CD4-positive, alpha-beta T cell (primary cell): ENCODE data around the gene RUVBL2. TPM values are rescaled to one million over a fixed set of nuclear protein-coding genes. Genes with fewer than 3 reads are reported as not detected.

Experiments used
- ATAC-seq: fragments of 200-7000 bp; cut with Tn5 transposase; one replicate; pipeline ENCODE4 v1.10.0; 2022; ENCODE audit warnings: mild to moderate bottlenecking; ENCODE audit not compliant: poor library complexity
- CTCF ChIA-PET: fragments of 350-600 bp; sonication (Branson Sonifier 250); formaldehyde crosslinking; loops from one replicate; lab custom pipeline; 2021; ENCODE audit warnings: antibody characterized with exemption, inconsistent platforms; lab: Charles Lee
- POLR2A ChIA-PET: fragments of 350-600 bp; sonication (Branson Sonifier 250); formaldehyde crosslinking; loops from one replicate; lab custom pipeline; 2021; ENCODE audit warnings: antibody characterized with exemption, inconsistent platforms; lab: Charles Lee
- DNase-seq, 14 experiments: peaks; one replicate each; pipeline ENCODE4 v3.0.0-alpha.2; 2013 to 2020; ENCODE audit warnings: mixed read lengths in 2 of 14
- H3K27ac ChIP-seq, 2 donors: one replicate each; pipeline versions ENCODE4 v1.5.1 to v1.7.0; 2013; ENCODE audit warnings: low read length in 2 of 2, low read depth in 1 of 2, mild to moderate bottlenecking in 1 of 2
- H3K27me3 ChIP-seq, 2 experiments: 1 replicate in 1 of 2; 2 replicates in 1 of 2; pipeline versions ENCODE4 v1.6.1 to v1.7.0; 2013; ENCODE audit warnings: low read length in 2 of 2, control low read depth in 1 of 2, mild to moderate bottlenecking in 1 of 2, moderate library complexity in 1 of 2; ENCODE audit not compliant: insufficient read depth in 2 of 2, control insufficient read depth in 1 of 2
- H3K36me3 ChIP-seq: one replicate; pipeline ENCODE4 v1.6.1; 2013; ENCODE audit warnings: low read length, control low read depth; ENCODE audit not compliant: insufficient read depth
- H3K4me1 ChIP-seq: one replicate; pipeline ENCODE4 v1.6.1; 2013; ENCODE audit warnings: low read length, control low read depth; ENCODE audit not compliant: insufficient read depth
- H3K4me3 ChIP-seq: one replicate; pipeline ENCODE4 v1.5.1; 2013; ENCODE audit warnings: mild to moderate bottlenecking, low read length, moderate library complexity
- H3K9me3 ChIP-seq, 2 experiments: 1 replicate in 1 of 2; 2 replicates in 1 of 2; pipeline versions ENCODE4 v1.6.1 to v1.7.0; 2013; ENCODE audit warnings: low read length in 2 of 2, mild to moderate bottlenecking in 2 of 2, control low read depth in 1 of 2, moderate library complexity in 1 of 2; ENCODE audit not compliant: control insufficient read depth in 1 of 2, insufficient read depth in 1 of 2
- H3K27ac Mint-ChIP-seq: one replicate; pipeline ENCODE4 v1.8.0; 2020; ENCODE audit warnings: mixed read lengths
- H3K27me3 Mint-ChIP-seq: one replicate; pipeline ENCODE4 v1.8.0; 2021; ENCODE audit warnings: mixed read lengths
- H3K36me3 Mint-ChIP-seq: one replicate; pipeline ENCODE4 v1.8.0; 2021; ENCODE audit warnings: low read depth, mixed read lengths
- H3K4me1 Mint-ChIP-seq: one replicate; pipeline ENCODE4 v1.8.0; 2021; ENCODE audit warnings: low read depth, mixed read lengths
- H3K4me3 Mint-ChIP-seq: one replicate; pipeline ENCODE4 v1.8.0; 2020; ENCODE audit warnings: mild to moderate bottlenecking, mixed read lengths
- H3K9me3 Mint-ChIP-seq: one replicate; pipeline ENCODE4 v1.8.0; 2020; ENCODE audit warnings: mixed read lengths
- CTCF ChIP-seq: fragments of 200-600 bp; IDR thresholded peaks from one replicate; pipeline ENCODE4 v1.8.0; 2022; ENCODE audit warnings: antibody characterized with exemption, mild to moderate bottlenecking
- intact Hi-C, 2 experiments: fragments of 100-400 bp; cut with DNase I in 1 of 2; cut with micrococcal nuclease in 1 of 2; formaldehyde crosslinking; loops; one replicate each; pipeline versions ENCODE4 v1.15.1 to v1.9.0; 2023 to 2025; cut with DNase I, micrococcal nuclease
- total RNA-seq, 174 experiments: library from RNA in 2 of 174; stranded (reverse) in 2 of 174; gene quantifications; one replicate each; pipeline ENCODE4 v1.2.3 and lab custom pipeline; 2021 to 2026

Gene RUVBL2
- total RNA-seq, 2 experiments from 2014 or later = 10.7 to 12.3 TPM

GRCh38 chr19:48975947-48976847, 17.5 kb upstream of the RUVBL2 start:
- CTCF ChIA-PET = interaction anchor here (1.1 to 1.8 kb wide), 2 partner anchors 17 to 134 kb away, joined by 3 to 7 read pairs; partner anchors contain the start of genes GYS1 and RUVBL2
- POLR2A ChIA-PET = interaction anchor here (1.0 to 3.1 kb wide), 4 partner anchors 9 to 17 kb away, joined by 4 to 12 read pairs (median 4); partner anchors contain the start of genes FTL, GYS1 and RUVBL2
- ATAC-seq (peak; percentile 88), DNase-seq (peak in 7 of 14 experiments; percentile 23 to 67 (median 41))
- Mint-ChIP-seq H3K9me3 (no peaks in the 10 kb centered on the region), H3K36me3 (peaks cover 51% of the 10 kb centered on the region), H3K27me3 (no peaks in the 10 kb centered on the region), H3K4me1 (peaks cover under 1% of the 10 kb centered on the region), H3K4me3 (no peak overlapping the region), H3K27ac (no peak overlapping the region)
- Histone ChIP-seq H3K27ac (no peak overlapping the region), H3K4me3 (no peak overlapping the region), H3K4me1 (no peaks in the 10 kb centered on the region), H3K36me3 (peaks cover 32% of the 10 kb centered on the region), H3K9me3 (no peaks in the 10 kb centered on the region), H3K27me3 (no peaks in the 10 kb centered on the region)
- intact Hi-C loops = no loop called here
- TF ChIP-seq CTCF = no peak

- ATAC-seq (no peak), DNase-seq (no peak)
- no peaks in the 10 kb centered on the region for H3K4me1 ChIP-seq
- no peak for TF ChIP-seq CTCF
- Mint-ChIP-seq H3K27me3 (no peaks in the 10 kb centered on the region), H3K36me3 (peaks cover 56% of the 10 kb centered on the region), H3K4me3 (no peak overlapping the region), H3K9me3 (no peaks in the 10 kb centered on the region), H3K27ac (no peak overlapping the region), H3K4me1 (no peaks in the 10 kb centered on the region)
- no peak overlapping the region for H3K27ac ChIP-seq
- H3K4me3 ChIP-seq = no peak overlapping the region
- no peaks in the 10 kb centered on the region for H3K9me3 ChIP-seq
- intact Hi-C loops = no loop called here
- POLR2A ChIA-PET = interaction anchor here (1.2 to 3.1 kb wide), 3 partner anchors 9 to 16 kb away, joined by 4 to 12 read pairs (median 5); partner anchors contain the start of genes FTL, GYS1 and RUVBL2
- CTCF ChIA-PET = interaction anchor here (1.1 kb wide), 1 partner anchor 134 kb away, joined by 3 read pairs; no protein-coding TSS in a partner anchor
- H3K36me3 ChIP-seq = peaks cover 34% of the 10 kb centered on the region
- H3K27me3 ChIP-seq = no peaks in the 10 kb centered on the region
Observed at GRCh38 chr19:48977061-48977460, 16.6 kb upstream of the RUVBL2 start.

- POLR2A ChIA-PET = no interaction called here
- Histone ChIP-seq H3K9me3 (no peaks in the 10 kb centered on the region), H3K27me3 (no peaks in the 10 kb centered on the region), H3K36me3 (peaks cover 38% of the 10 kb centered on the region), H3K4me1 (no peaks in the 10 kb centered on the region), H3K27ac (no peak overlapping the region), H3K4me3 (no peak overlapping the region)
- DNase-seq (no peak), ATAC-seq (no peak)
- Mint-ChIP-seq H3K36me3 (peaks cover 55% of the 10 kb centered on the region), H3K27ac (no peak overlapping the region), H3K27me3 (no peaks in the 10 kb centered on the region), H3K4me3 (no peak overlapping the region), H3K9me3 (no peaks in the 10 kb centered on the region), H3K4me1 (no peaks in the 10 kb centered on the region)
- TF ChIP-seq CTCF = no peak
- intact Hi-C loops = no loop called here
- CTCF ChIA-PET = interaction anchor here (1.8 to 1.9 kb wide), 2 partner anchors 11 kb away, joined by 4 to 7 read pairs; partner anchors contain the start of genes GYS1 and RUVBL2
Observed at GRCh38 chr19:48982280-48982679, 11.4 kb upstream of the RUVBL2 start.
